ENCODE measurements around the gene CDR2. TPM values are rescaled to one million over a fixed set of nuclear protein-coding genes. Genes with fewer than 3 reads are reported as not detected.

The CDR2 gene
- polyA plus RNA-seq, 3 donors = 2.5 to 5.9 (median 4.8) TPM

DNA sequence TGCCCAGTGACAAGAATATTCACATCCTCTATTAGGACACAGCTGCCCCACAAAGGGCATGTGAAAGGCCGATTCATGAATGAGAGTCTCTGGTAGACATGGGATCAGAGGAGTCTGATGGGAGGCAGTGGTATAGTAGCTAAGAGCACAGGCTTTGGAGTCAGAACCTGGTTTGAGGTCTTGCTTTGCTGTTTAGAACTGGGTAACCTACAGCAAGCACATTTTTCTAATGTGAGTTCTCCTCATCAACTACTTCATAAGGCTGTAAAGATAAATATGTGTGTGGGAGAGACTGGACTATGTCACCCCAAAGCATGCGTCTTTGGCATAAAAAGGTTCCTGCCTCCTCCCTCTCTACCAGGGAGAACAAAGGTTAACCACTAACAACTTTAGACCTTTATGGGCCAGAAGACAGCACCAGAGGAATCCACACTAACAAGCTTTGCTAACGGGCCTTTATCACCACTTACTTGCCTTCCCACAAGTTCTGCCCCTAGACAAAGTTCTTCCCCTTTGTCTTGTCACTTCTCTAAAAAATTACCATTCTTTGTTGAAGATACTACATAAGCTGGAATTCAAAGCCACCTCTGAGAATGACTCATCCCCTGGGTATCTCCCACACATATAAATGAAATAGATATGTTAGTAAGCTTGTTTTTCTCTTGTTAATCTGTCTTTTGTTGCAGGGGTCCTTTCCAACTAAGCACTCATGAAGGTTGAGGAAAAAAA, 21.1 kb downstream of the CDR2 start:
- Histone ChIP-seq H3K27ac (ENCODE audit: low read depth in 1 of 2, low read length in 2 of 2) (peak overlapping the region; percentile 27 to 89), H3K9ac (ENCODE audit: insufficient read depth, low read length, poor library complexity, severe bottlenecking) (peak overlapping the region; percentile 40), H2AFZ (ENCODE audit: insufficient read depth, low read depth, low read length, poor library complexity, severe bottlenecking) (no peak overlapping the region), H3K4me3 (replicated peaks in 1 of 3; ENCODE audit: low read depth in 2 of 3, low read length in 3 of 3) (peak overlapping the region in 1 of 3 experiments; percentile 40), H3K79me2 (ENCODE audit: insufficient read depth, low read length) (peaks cover 13% of the 10 kb centered on the region), H3K9me3 (replicated peaks in 1 of 2; ENCODE audit: control insufficient read depth in 1 of 2, insufficient read depth in 1 of 2, low read length in 2 of 2) (no peaks in the 10 kb centered on the region), H4K20me1 (ENCODE audit: insufficient read depth, low read length) (no peaks in the 10 kb centered on the region), H3K4me2 (replicated peaks; ENCODE audit: extremely low read depth, low read length, poor library complexity, severe bottlenecking) (peak overlapping the region; percentile 35), H3K36me3 (replicated peaks in 1 of 2; ENCODE audit: control insufficient read depth in 1 of 2, insufficient read depth in 2 of 2, low read length in 2 of 2) (peaks cover 9 to 15% of the 10 kb centered on the region in 2 donors), H3K4me1 (ENCODE audit: control insufficient read depth in 1 of 2, insufficient read depth in 2 of 2, low read length in 2 of 2) (peaks cover 35 to 41% of the 10 kb centered on the region in 2 donors), H3K27me3 (ENCODE audit: control insufficient read depth in 2 of 2, insufficient read depth in 2 of 2, low read length in 2 of 2) (no peaks in the 10 kb centered on the region)
- WGBS (ENCODE audit: insufficient coverage) = 0% methylated on average over 1 of the region's 3 CpGs
- TF ChIP-seq CTCF (IDR thresholded peaks at IDR 0.05) = no peak
- Mint-ChIP-seq H3K4me1 (peaks cover 35% of the 10 kb centered on the region), H3K27me3 (ENCODE audit: low read depth in 3 of 3) (peaks cover 0 to 1% (median 0%) of the 10 kb centered on the region in 3 donors), H3K4me3 (peak overlapping the region in 1 of 2 donors; percentile 70), H3K9me3 (peaks cover 0 to 3% (median 0%) of the 10 kb centered on the region in 7 donors), H3K27ac (peak overlapping the region; percentile 89 to 93 (median 91)), H3K36me3 (peaks cover 21 to 23% of the 10 kb centered on the region in 2 donors)
- intact Hi-C loops (cut with micrococcal nuclease) = no loop called here
- peak; percentile 75 to 89 (median 78) for DNase-seq

- Mint-ChIP-seq H3K4me1 (peaks cover 35% of the 10 kb centered on the region), H3K36me3 (peaks cover 25 to 29% of the 10 kb centered on the region in 2 donors), H3K9me3 (peaks cover 0 to 3% (median 0%) of the 10 kb centered on the region in 7 donors), H3K27me3 (ENCODE audit: low read depth in 3 of 3) (peaks cover 0 to 1% (median 0%) of the 10 kb centered on the region in 3 donors), H3K4me3 (no peak overlapping the region), H3K27ac (peak overlapping the region in 4 of 7 donors; percentile 30 to 93 (median 84))
- DNase-seq = no peak
- no peaks in the 10 kb centered on the region for H3K27me3 ChIP-seq (ENCODE audit: control insufficient read depth in 2 of 2, insufficient read depth in 2 of 2, low read length in 2 of 2)
- intact Hi-C loops (cut with micrococcal nuclease) = no loop called here
- H3K9ac ChIP-seq (ENCODE audit: insufficient read depth, low read length, poor library complexity, severe bottlenecking) = peak overlapping the region; percentile 40
- TF ChIP-seq CTCF (IDR thresholded peaks at IDR 0.05) = no peak
- H3K4me2 ChIP-seq (replicated peaks; ENCODE audit: extremely low read depth, low read length, poor library complexity, severe bottlenecking) = peak overlapping the region; percentile 35
- peak overlapping the region in 1 of 3 experiments; percentile 40 for H3K4me3 ChIP-seq (replicated peaks in 1 of 3; ENCODE audit: low read depth in 2 of 3, low read length in 3 of 3)
- H3K79me2 ChIP-seq (ENCODE audit: insufficient read depth, low read length) = peaks cover 13% of the 10 kb centered on the region
- peaks cover 12 to 21% of the 10 kb centered on the region in 2 donors for H3K36me3 ChIP-seq (replicated peaks in 1 of 2; ENCODE audit: control insufficient read depth in 1 of 2, insufficient read depth in 2 of 2, low read length in 2 of 2)
- peaks cover 35 to 41% of the 10 kb centered on the region in 2 donors for H3K4me1 ChIP-seq (ENCODE audit: control insufficient read depth in 1 of 2, insufficient read depth in 2 of 2, low read length in 2 of 2)
- peak overlapping the region in 1 of 2 donors; percentile 89 for H3K27ac ChIP-seq (ENCODE audit: low read depth in 1 of 2, low read length in 2 of 2)
- no peak overlapping the region for H2AFZ ChIP-seq (ENCODE audit: insufficient read depth, low read depth, low read length, poor library complexity, severe bottlenecking)
- no peaks in the 10 kb centered on the region for H3K9me3 ChIP-seq (replicated peaks in 1 of 2; ENCODE audit: control insufficient read depth in 1 of 2, insufficient read depth in 1 of 2, low read length in 2 of 2)
- H4K20me1 ChIP-seq (ENCODE audit: insufficient read depth, low read length) = no peaks in the 10 kb centered on the region
- WGBS (ENCODE audit: insufficient coverage) = 100% methylated on average over 1 of the region's 5 CpGs
Observed at GRCh38 chr16:22352723-22353122, 21.7 kb downstream of the CDR2 start.
